GM18858 (cell line): ENCODE results near the gene POLR2I.
"Not testable (repeated sequence)": the region's sequence is repeated elsewhere in the genome, so short reads cannot be mapped to it uniquely, and the experiment has no call there.

Experiments used
- ATAC-seq: cut with Tn5 transposase; IDR thresholded peaks from one replicate; pipeline ENCODE4 v1.9.1; 2021; ENCODE audit not compliant: unreplicated experiment

The POLR2I gene

GRCh38 chr19:36101550-36102327 lies 12.9 kb downstream of the POLR2I start:
- no peak for ATAC-seq

- ATAC-seq, result no peak
These were observed 14.2 kb downstream of the POLR2I start for GRCh38 chr19:36100476-36100875.

DNA sequence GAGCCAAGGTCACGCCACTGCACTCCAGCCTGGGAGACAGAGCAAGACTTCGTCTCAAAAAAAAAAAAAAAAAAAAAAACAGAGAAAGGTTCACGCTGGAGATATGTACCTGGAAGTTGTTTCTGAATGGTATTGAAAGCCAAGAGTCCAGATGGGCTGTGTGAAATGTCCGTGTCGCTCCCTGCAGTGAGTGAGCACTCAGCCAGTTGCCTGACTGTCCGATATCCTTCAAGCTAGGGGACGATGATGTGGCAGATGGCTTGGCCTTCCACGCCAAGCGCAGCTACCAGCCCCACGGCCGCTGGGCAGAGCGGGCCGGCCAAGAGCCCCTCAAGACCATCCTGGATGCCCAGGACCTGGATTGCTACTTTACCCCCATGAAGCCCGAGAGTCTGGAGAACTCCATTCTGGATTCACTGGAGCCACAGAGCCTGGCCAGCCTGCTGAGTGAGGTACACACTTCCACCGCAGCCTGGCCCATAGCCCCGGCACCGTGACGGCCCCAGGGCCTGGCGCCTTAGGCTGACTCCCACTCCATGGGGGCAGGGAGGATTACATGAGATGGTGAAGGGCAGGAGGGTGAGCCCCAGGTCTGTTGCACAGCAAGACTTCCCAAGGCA lies 15.4 kb downstream of the POLR2I start:
- no peak for ATAC-seq

- no peak for ATAC-seq
These were observed 17.6 kb downstream of the POLR2I start for GRCh38 chr19:36097036-36097435.

GRCh38 chr19:36093687-36094086 lies 21.0 kb downstream of the POLR2I start:
- ATAC-seq, result no peak

DNA sequence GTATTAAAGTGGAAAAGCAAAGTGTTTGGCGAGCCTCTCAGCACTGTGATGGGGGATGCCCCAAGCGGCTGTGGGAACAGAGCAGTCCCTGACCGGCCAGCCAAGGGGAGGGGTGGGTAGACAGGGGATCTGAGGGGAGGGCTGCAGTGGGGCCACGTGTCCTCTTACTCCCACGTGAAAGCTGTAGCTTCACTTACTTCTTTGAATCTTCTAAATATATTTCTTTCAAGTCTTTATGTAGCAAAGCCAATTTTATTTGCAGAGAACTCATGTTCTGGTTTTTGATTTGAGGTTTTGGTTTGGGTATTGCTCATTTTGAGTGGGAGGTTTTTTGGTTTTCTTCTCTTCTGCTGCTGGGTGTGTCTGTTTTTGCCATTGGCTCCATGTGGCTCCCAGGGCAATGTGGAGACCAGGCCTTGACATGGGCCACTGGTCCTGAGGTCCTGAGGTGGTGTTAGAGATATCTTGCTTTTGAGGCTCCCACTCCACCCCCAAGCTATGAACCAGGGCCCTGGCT lies 21.5 kb downstream of the POLR2I start:
- no peak for ATAC-seq

DNA sequence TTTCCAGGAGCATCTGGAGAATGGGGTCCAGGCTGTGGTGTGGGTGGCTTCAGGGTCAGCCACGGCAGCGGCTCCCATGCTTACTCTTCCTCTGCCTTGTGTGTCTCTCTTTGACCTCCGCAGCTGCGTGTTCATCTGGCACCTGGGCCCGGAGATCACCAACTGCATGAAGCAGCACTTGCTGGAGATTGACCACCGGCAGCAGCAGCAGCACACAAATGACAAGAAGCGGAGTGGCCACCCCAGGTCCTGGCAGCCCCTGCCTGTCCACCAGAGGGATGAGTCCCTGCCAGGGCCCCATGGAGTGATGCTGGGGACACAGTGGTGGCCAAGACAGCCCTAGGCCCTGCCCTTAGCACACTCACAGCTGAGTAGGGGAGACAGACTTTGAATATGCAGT lies 22.1 kb downstream of the POLR2I start:
- no peak for ATAC-seq

DNA sequence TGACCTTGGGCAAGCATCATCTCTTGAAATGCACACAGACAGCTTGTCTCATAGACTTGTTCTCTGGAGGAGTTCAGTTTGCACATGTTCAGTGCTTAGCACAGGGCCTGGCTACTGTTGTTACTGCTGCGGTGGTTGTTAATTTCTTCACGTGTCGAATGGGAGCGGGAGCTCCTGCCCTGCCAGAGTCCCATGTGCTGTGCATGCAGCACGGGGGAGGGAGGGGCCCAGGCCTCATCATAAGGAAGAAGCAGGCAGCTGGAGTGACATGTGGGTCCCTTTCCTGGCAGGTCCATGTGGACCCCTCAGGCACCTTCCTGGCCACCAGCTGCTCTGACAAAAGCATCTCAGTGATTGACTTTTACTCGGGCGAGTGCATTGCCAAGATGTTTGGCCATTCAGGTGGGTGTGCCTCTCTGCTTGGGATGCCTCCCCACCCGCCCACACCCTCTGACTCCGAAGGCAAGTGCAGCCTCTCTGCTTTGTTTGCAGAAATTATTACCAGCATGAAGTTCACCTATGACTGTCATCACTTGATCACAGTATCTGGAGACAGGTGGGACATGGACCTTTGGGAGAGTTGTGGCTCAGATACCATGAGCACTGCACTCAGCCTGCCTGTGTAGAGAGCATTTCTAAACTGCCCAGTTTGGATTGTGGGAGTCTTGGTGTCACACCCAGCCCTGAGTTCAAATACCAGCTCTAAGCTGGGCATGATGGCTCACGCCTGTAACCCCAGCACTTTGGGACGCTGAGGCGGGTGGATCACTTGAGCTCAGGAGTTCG lies 23.6 kb downstream of the POLR2I start:
- no peak for ATAC-seq

GRCh38 chr19:36089847-36090246 lies 24.8 kb downstream of the POLR2I start:
- ATAC-seq, result no peak

- ATAC-seq, result no peak
These were observed 28.3 kb downstream of the POLR2I start for GRCh38 chr19:36086326-36086725.

- no peak for ATAC-seq
These were observed 30.3 kb downstream of the POLR2I start for GRCh38 chr19:36084231-36085009.

DNA sequence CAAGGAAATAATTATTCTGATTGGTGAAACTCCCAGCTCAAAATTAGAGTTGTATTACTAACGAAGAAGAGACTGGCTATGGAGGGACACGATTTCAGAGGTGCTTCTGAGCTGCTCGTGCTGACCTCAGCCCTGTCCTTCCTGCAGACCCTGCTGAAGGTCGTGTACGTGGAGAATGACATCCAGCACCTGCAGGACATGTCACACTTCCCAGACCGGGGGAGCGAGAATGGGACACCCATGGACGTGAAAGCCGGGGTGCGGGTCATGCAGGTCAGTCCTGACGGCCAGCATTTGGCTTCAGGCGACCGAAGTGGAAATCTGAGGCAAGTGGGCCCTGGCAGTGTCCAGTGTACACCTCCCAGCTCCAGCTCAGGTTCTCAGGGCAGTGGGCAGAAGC lies 31.8 kb downstream of the POLR2I start:
- no peak for ATAC-seq

DNA sequence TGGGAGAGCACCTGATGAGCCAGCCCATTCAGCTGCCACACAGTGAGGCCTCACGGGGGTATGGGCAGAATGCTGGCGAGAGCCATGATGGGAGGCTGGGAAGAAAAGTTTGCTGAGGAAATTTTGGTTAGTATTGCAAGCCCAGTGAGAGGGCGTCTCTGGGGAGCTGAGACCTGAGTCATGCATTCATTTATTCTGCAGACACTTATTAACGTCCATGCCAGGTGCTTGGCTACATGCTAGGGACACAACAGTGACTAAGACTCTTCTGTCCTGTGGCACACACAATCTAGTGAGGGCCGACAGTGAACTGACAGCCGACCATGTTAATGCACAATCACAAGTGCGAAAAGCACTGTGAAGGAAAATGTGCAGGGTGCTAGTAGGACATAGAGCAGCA lies 32.8 kb downstream of the POLR2I start:
- ATAC-seq, result no peak

GRCh38 chr19:36081385-36081784 lies 33.3 kb downstream of the POLR2I start:
- no peak for ATAC-seq

GRCh38 chr19:36079389-36079945 lies 35.2 kb downstream of the POLR2I start:
- ATAC-seq, result no peak

DNA sequence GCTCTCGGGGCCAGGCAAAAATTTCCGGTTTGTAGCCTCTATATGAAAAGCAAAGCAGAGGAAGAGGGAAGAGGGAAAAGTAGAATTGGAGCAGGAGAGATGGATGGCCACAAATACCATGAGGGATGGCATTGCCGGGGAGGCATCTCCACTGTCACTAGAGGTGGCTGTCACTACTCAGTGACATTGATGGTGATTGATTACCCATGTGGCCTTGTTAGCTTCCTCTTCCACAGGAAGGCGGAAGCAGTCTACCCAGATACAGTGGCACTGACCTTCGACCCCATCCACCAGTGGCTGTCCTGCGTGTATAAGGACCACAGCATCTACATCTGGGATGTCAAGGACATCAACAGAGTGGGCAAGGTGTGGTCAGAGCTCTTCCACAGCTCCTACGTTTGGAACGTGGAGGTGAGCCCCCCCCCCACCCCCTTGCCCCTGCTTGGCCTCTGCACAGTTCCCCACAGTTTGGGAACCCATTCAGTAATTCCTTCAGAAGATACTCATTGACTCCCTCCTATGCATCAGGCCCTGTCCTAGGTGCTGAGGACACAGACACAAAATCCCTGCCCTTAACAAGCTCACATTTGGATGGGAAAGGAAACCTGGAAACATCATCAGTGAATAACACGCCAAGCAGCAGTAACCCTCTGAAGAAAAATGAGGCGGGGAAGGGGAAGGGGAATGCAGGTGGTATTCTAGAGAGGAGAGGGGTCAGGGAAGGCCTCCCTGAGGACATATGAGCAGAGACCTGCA lies 41.4 kb downstream of the POLR2I start:
- ATAC-seq, result no peak

GRCh38 chr19:36072081-36072480 lies 42.6 kb downstream of the POLR2I start:
- no peak for ATAC-seq

- ATAC-seq, result not testable (repeated sequence)
These were observed 45.7 kb downstream of the POLR2I start for GRCh38 chr19:36068810-36069499.

DNA sequence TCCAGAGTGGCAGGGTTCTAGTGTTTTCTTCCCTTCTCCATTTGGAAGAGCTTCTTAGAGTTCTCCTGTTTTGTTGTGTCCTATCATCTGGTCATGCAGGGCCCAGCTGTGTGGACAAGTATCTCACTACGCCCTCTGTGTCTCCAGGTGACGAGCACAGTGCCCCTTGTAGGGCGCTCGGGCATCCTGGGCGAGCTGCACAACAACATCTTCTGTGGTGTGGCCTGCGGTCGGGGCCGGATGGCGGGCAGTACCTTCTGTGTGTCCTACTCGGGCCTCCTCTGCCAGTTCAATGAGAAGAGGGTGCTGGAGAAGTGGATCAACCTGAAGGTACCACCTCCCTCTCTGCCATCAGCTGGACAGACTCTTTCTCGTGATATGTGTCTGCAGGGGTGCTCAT lies 47.0 kb downstream of the POLR2I start:
- no peak for ATAC-seq
